B cell (primary cell): ENCODE measurements around the gene CYP27C1. TPM values are rescaled to one million over a fixed set of nuclear protein-coding genes. Genes with fewer than 3 reads are reported as not detected.

Source experiments
- ATAC-seq: fragments of 200-7000 bp; cut with Tn5 transposase; one replicate; pipeline ENCODE4 v1.10.0; 2021; ENCODE audit warnings: low read depth, mild to moderate bottlenecking, moderate number of reproducible peaks, moderate library complexity
- CTCF ChIA-PET: fragments of 350-600 bp; sonication (Branson Sonifier 250); formaldehyde crosslinking; loops from one replicate; lab custom pipeline; 2021; ENCODE audit warnings: antibody characterized with exemption, inconsistent platforms; lab: Charles Lee
- POLR2A ChIA-PET: fragments of 350-600 bp; sonication (Branson Sonifier 250); formaldehyde crosslinking; loops from one replicate; lab custom pipeline; 2021; ENCODE audit warnings: antibody characterized with exemption; lab: Charles Lee
- DNase-seq: peaks from one replicate; pipeline ENCODE4 v3.0.0; 2013
- H2AFZ ChIP-seq: 2 replicates; pipeline ENCODE4 v1.6.1; 2012; ENCODE audit warnings: mild to moderate bottlenecking, low read depth, low read length; ENCODE audit not compliant: insufficient read depth, poor library complexity, severe bottlenecking
- H3K27ac ChIP-seq, 2 donors: 1 replicate in 1 of 2; 2 replicates in 1 of 2; pipeline ENCODE4 v1.5.1; 2012 to 2013; ENCODE audit warnings: low read length in 2 of 2, mild to moderate bottlenecking in 2 of 2, moderate library complexity in 1 of 2
- H3K27me3 ChIP-seq, 4 experiments: fragments of 200-600 bp in 1 of 4; sonication (generic) in 1 of 4; replicated peaks in 1 of 4; 1 replicate in 2 of 4; 2 replicates in 2 of 4; pipeline versions ENCODE4 v1.6.1 to v1.7.0; 2013 to 2016; ENCODE audit warnings: low read length in 3 of 4, mild to moderate bottlenecking in 2 of 4, mixed read lengths in 1 of 4, moderate library complexity in 1 of 4; ENCODE audit not compliant: insufficient read depth in 4 of 4, control insufficient read depth in 3 of 4; ENCODE audit errors: control extremely low read depth in 1 of 4
- H3K36me3 ChIP-seq, 2 experiments: replicated peaks in 1 of 2; 1 replicate in 1 of 2; 2 replicates in 1 of 2; pipeline versions ENCODE4 v1.6.1 to v1.7.1; 2013; ENCODE audit warnings: low read length in 1 of 2; ENCODE audit not compliant: insufficient read depth in 2 of 2, control insufficient read depth in 1 of 2; ENCODE audit errors: control extremely low read depth in 1 of 2, extremely low read depth in 1 of 2
- H3K4me1 ChIP-seq, 2 donors: fragments of 200-600 bp in 1 of 2; sonication (generic) in 1 of 2; 1 replicate in 1 of 2; 2 replicates in 1 of 2; pipeline versions ENCODE4 v1.5.1 to v1.6.1; 2013 to 2017; ENCODE audit warnings: low read length in 2 of 2; ENCODE audit not compliant: control insufficient read depth in 2 of 2, insufficient read depth in 2 of 2
- H3K4me2 ChIP-seq: replicated peaks from 2 replicates; pipeline ENCODE3; 2012; ENCODE audit warnings: mild to moderate bottlenecking, low read depth, low read length; ENCODE audit not compliant: poor library complexity, severe bottlenecking
- H3K4me3 ChIP-seq, 5 experiments: fragments of 200-600 bp in 1 of 5; sonication (generic) in 1 of 5; 1 replicate in 3 of 5; 2 replicates in 2 of 5; pipeline versions ENCODE4 v1.5.1 to v1.7.0; 2011 to 2016; ENCODE audit warnings: low read length in 4 of 5, mild to moderate bottlenecking in 4 of 5, low read depth in 2 of 5, control low read depth in 1 of 5, moderate library complexity in 1 of 5; ENCODE audit not compliant: insufficient read depth in 1 of 5; ENCODE audit errors: control extremely low read depth in 1 of 5, extremely low read depth in 1 of 5
- H3K79me2 ChIP-seq: fragments of 200-600 bp; sonication (generic); one replicate; pipeline ENCODE4 v1.6.0; 2016; ENCODE audit warnings: low read length; ENCODE audit not compliant: control insufficient read depth, insufficient read depth
- H3K9ac ChIP-seq: fragments of 200-600 bp; sonication (generic); 2 replicates; pipeline ENCODE4 v1.6.1; 2017; ENCODE audit warnings: mild to moderate bottlenecking, low read length, moderate library complexity
- H3K9me3 ChIP-seq, 3 donors: one replicate each; pipeline versions ENCODE4 v1.6.1 to v1.7.1; 2013; ENCODE audit warnings: low read length in 2 of 3; ENCODE audit not compliant: control insufficient read depth in 2 of 3, insufficient read depth in 1 of 3; ENCODE audit errors: control extremely low read depth in 1 of 3
- H4K20me1 ChIP-seq: 2 replicates; pipeline ENCODE4 v1.6.0; 2012; ENCODE audit warnings: mild to moderate bottlenecking, low read length; ENCODE audit not compliant: insufficient read depth, control insufficient read depth, poor library complexity, severe bottlenecking
- H3K27ac Mint-ChIP-seq: one replicate; pipeline ENCODE4 v1.8.0; 2021; ENCODE audit warnings: mixed read lengths
- H3K27me3 Mint-ChIP-seq: one replicate; pipeline ENCODE4 v1.8.0; 2021; ENCODE audit warnings: mixed read lengths
- H3K4me1 Mint-ChIP-seq: one replicate; pipeline ENCODE4 v1.8.0; 2021; ENCODE audit warnings: mixed read lengths
- H3K4me3 Mint-ChIP-seq: one replicate; pipeline ENCODE4 v1.8.0; 2021; ENCODE audit warnings: mixed read lengths
- H3K9me3 Mint-ChIP-seq: one replicate; pipeline ENCODE4 v1.8.0; 2022; ENCODE audit warnings: mixed read lengths; ENCODE audit not compliant: insufficient read depth
- EZH2 ChIP-seq: IDR thresholded peaks from 2 replicates; pipeline ENCODE4 v1.6.1; 2012; ENCODE audit warnings: borderline replicate concordance, low read depth, mild to moderate bottlenecking, moderate library complexity, low read length; ENCODE audit not compliant: insufficient read depth, poor library complexity, severe bottlenecking
- WGBS: methylation state at CpG from one replicate; pipeline ENCODE4 v1.1.5; 2013; ENCODE audit warnings: missing lambda C conversion rate; ENCODE audit not compliant: insufficient coverage; 5-methylcytosine and 5-hydroxymethylcytosine counted together
- intact Hi-C: fragments of 100-400 bp; cut with micrococcal nuclease; formaldehyde crosslinking; loops from one replicate; pipeline ENCODE4 v1.10.0; 2022
- polyA plus RNA-seq: library from polyadenylated mRNA; depleted of rRNA; stranded (reverse); fragments of >200 nt; gene quantifications from 2 replicates; pipeline ENCODE4 v1.2.3, GENCODE V29; 2012
- total RNA-seq, 2 donors: library from RNA; stranded (reverse); fragments of 120-200 nt in 1 of 2; gene quantifications; 1 replicate in 1 of 2; 2 replicates in 1 of 2; pipeline versions ENCODE4 v1.2.3 to v1.2.4, GENCODE V29; 2013 to 2022
- TF ChIP-seq, protein P1 (sequence below): fragments of 200-600 bp; IDR thresholded peaks from one replicate; pipeline ENCODE4 v1.8.0; 2022; ENCODE audit warnings: antibody characterized with exemption, mild to moderate bottlenecking

The CYP27C1 gene
- total and polyA plus RNA-seq, 2 donors (not counting 1 experiment from before 2014, with no cell fraction given): not detected

DNA sequence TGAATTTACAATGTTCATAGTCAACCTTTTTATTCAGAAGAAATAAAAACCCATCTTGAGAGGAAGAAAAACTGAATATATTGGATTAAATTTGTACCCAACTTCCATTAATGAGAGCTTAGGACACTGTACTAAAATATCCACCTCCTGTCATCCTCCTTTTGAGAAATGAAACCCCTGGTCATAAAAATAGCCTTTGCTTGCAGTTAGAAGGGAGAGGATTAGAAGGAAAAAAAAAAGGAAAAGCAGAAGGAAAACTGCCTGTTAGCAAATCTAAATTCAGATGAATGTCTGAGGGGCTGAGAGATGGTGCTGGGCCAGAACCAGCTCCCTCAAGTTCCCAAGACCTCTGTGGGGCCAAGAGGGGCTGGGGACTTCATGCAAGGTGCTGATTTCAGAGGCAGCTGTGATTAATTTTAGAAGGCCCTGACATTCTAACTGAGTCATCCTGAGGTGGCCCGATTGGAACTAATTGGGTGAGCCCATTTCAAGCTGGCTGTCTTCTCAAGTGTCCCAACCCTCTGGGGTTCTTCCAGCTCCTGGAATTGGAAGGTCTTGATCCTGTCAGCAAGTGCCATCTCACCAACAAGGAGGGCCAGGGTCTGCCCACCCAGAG lies 74.7 kb downstream of the CYP27C1 start:
- no peak overlapping the region for H2AFZ ChIP-seq
- H3K4me1 Mint-ChIP-seq: no peaks in the 10 kb centered on the region
- no peaks in the 10 kb centered on the region for H3K27me3 ChIP-seq
- no peaks in the 10 kb centered on the region for H3K4me1 ChIP-seq
- peaks cover 0 to 6% (median 0%) of the 10 kb centered on the region in 3 donors for H3K9me3 ChIP-seq
- no peak for DNase-seq
- no peaks in the 10 kb centered on the region for H3K79me2 ChIP-seq
- H3K27me3 Mint-ChIP-seq: peaks cover 3% of the 10 kb centered on the region
- ChIA-PET CTCF (interaction anchor here (0.7 to 1.2 kb wide), 2 partner anchors 16 to 77 kb away, joined by 3 read pairs; no protein-coding TSS in a partner anchor), POLR2A (no interaction called here)
- ATAC-seq: no peak
- H3K4me2 ChIP-seq: no peak overlapping the region
- 71% methylated on average over 1 of the region's 1 CpG for WGBS
- H3K9ac ChIP-seq: no peak overlapping the region
- no peak for TF ChIP-seq EZH2
- TF ChIP-seq, protein P1, sequence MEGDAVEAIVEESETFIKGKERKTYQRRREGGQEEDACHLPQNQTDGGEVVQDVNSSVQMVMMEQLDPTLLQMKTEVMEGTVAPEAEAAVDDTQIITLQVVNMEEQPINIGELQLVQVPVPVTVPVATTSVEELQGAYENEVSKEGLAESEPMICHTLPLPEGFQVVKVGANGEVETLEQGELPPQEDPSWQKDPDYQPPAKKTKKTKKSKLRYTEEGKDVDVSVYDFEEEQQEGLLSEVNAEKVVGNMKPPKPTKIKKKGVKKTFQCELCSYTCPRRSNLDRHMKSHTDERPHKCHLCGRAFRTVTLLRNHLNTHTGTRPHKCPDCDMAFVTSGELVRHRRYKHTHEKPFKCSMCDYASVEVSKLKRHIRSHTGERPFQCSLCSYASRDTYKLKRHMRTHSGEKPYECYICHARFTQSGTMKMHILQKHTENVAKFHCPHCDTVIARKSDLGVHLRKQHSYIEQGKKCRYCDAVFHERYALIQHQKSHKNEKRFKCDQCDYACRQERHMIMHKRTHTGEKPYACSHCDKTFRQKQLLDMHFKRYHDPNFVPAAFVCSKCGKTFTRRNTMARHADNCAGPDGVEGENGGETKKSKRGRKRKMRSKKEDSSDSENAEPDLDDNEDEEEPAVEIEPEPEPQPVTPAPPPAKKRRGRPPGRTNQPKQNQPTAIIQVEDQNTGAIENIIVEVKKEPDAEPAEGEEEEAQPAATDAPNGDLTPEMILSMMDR: no peak
- H4K20me1 ChIP-seq: no peaks in the 10 kb centered on the region
- H3K36me3 ChIP-seq: no peaks in the 10 kb centered on the region
- H3K9me3 Mint-ChIP-seq: no peaks in the 10 kb centered on the region
- intact Hi-C loops: no loop called here
- H3K27ac Mint-ChIP-seq: no peak overlapping the region
- H3K4me3 Mint-ChIP-seq: no peak overlapping the region
- no peak overlapping the region for H3K4me3 ChIP-seq
- no peak overlapping the region for H3K27ac ChIP-seq
